Peyer's patch (tissue), 4 donors: ENCODE results near the gene PEX10. TPM values are rescaled to one million over a fixed set of nuclear protein-coding genes. Genes with fewer than 3 reads are reported as not detected.

ENCODE experiments used
- DNase-seq, 3 donors: peaks; one replicate each; pipeline ENCODE4 v3.0.0-alpha.2; 2017 to 2019
- H3K27ac ChIP-seq, 4 donors: fragments of 200-600 bp; sonication (generic); one replicate each; pipeline ENCODE4 v1.5.1; 2016 to 2019
- H3K27me3 ChIP-seq, 2 donors: fragments of 200-600 bp; sonication (generic); one replicate each; pipeline ENCODE4 v1.5.1; 2019
- H3K36me3 ChIP-seq, 3 donors: fragments of 200-600 bp; sonication (generic); one replicate each; pipeline ENCODE4 v1.5.1; 2016 to 2019
- H3K4me1 ChIP-seq, 4 donors: fragments of 200-600 bp; sonication (generic); one replicate each; pipeline ENCODE4 v1.5.1; 2016 to 2019
- H3K4me3 ChIP-seq, 4 donors: fragments of 200-600 bp; sonication (generic); 1 replicate in 3 of 4; 2 replicates in 1 of 4; pipeline ENCODE4 v1.5.1; 2016 to 2019; ENCODE audit warnings: mild to moderate bottlenecking in 1 of 4
- H3K9me3 ChIP-seq, 4 donors: fragments of 200-600 bp; sonication (generic); one replicate each; pipeline ENCODE4 v1.5.1; 2016 to 2019; ENCODE audit warnings: mild to moderate bottlenecking in 1 of 4
- CTCF ChIP-seq, 6 experiments: fragments of 450-650 bp in 4 of 6; fragments of 200-600 bp in 2 of 6; sonication (generic) in 1 of 6; IDR thresholded peaks; one replicate each; pipeline ENCODE4 v1.5.1; 2017 to 2019; ENCODE audit warnings: antibody characterized with exemption in 6 of 6, mild to moderate bottlenecking in 3 of 6, moderate library complexity in 1 of 6
- POLR2A ChIP-seq, 2 donors: fragments of 450-650 bp; IDR thresholded peaks; one replicate each; pipeline ENCODE4 v1.5.1; 2017; ENCODE audit warnings: antibody characterized with exemption in 2 of 2, mild to moderate bottlenecking in 2 of 2, moderate library complexity in 2 of 2
- total RNA-seq, 4 donors: library from RNA; depleted of rRNA; stranded (reverse); fragments of >200 nt; gene quantifications; one replicate each; pipeline ENCODE4 v1.1.0, GENCODE V29; 2016

PEX10 gene
- total RNA-seq, 4 donors from 2014 or later: 16.9 to 29.6 (median 19.9) TPM

- H3K4me3 ChIP-seq: peak overlapping the region in 2 of 4 donors; percentile 18 to 21
Measured at GRCh38 chr1:2414297-2414958, 2.1 kb upstream of the PEX10 start.

GRCh38 chr1:2413495-2414296 is 1.3 kb upstream of the PEX10 start:
- DNase-seq: peak; percentile 23 to 65 (median 60)
- H3K4me3 ChIP-seq: peak overlapping the region; percentile 60 to 100 (median 88)
- peaks cover 0 to 39% (median 28%) of the 10 kb centered on the region in 4 donors for H3K4me1 ChIP-seq

More at GRCh38 chr1:2414297-2414958, 2.1 kb upstream of the PEX10 start:
- peak; percentile 79 to 93 (median 85) for DNase-seq
- peak overlapping the region in 3 of 4 donors; percentile 91 to 98 (median 97) for H3K27ac ChIP-seq
- H3K36me3 ChIP-seq: no peaks in the 10 kb centered on the region
- H3K4me1 ChIP-seq: peaks cover 0 to 39% (median 28%) of the 10 kb centered on the region in 4 donors
- no peak for TF ChIP-seq POLR2A (IDR thresholded peaks at IDR 0.05)
- TF ChIP-seq CTCF (IDR thresholded peaks at IDR 0.05): peak; percentile 93 to 97 (median 94)
- H3K9me3 ChIP-seq: no peaks in the 10 kb centered on the region
- H3K27me3 ChIP-seq: no peaks in the 10 kb centered on the region

GRCh38 chr1:2412773-2413494 is 570 bp upstream of the PEX10 start:
- DNase-seq: peak in 2 of 3 donors; percentile 40 to 58
- Histone ChIP-seq H3K4me3 (peak overlapping the region; percentile 60 to 100 (median 88)), H3K36me3 (peaks cover 0 to 6% (median 0%) of the 10 kb centered on the region in 3 donors), H3K27ac (peak overlapping the region; percentile 91 to 98 (median 96)), H3K4me1 (peaks cover 0 to 39% (median 28%) of the 10 kb centered on the region in 4 donors), H3K9me3 (no peaks in the 10 kb centered on the region), H3K27me3 (no peaks in the 10 kb centered on the region)
- TF ChIP-seq CTCF (IDR thresholded peaks at IDR 0.05) (peak in 1 of 6 experiments; percentile 18), POLR2A (IDR thresholded peaks at IDR 0.05) (peak; percentile 68 to 75)

More at GRCh38 chr1:2413495-2414296, 1.3 kb upstream of the PEX10 start:
- no peaks in the 10 kb centered on the region for H3K27me3 ChIP-seq
- no peaks in the 10 kb centered on the region for H3K36me3 ChIP-seq
- TF ChIP-seq POLR2A (IDR thresholded peaks at IDR 0.05) (no peak), CTCF (IDR thresholded peaks at IDR 0.05) (no peak)
- no peaks in the 10 kb centered on the region for H3K9me3 ChIP-seq
- H3K27ac ChIP-seq: peak overlapping the region; percentile 91 to 98 (median 96)

GRCh38 chr1:2411801-2412394 is 466 bp downstream of the PEX10 start:
- H3K4me3 ChIP-seq: peak overlapping the region; percentile 60 to 100 (median 88)
- no peaks in the 10 kb centered on the region for H3K9me3 ChIP-seq
- TF ChIP-seq CTCF (IDR thresholded peaks at IDR 0.05) (no peak), POLR2A (IDR thresholded peaks at IDR 0.05) (peak in 1 of 2 donors; percentile 3)
- H3K36me3 ChIP-seq: peaks cover 0 to 14% (median 0%) of the 10 kb centered on the region in 3 donors
- no peak for DNase-seq
- peaks cover 0 to 38% (median 28%) of the 10 kb centered on the region in 4 donors for H3K4me1 ChIP-seq
- H3K27ac ChIP-seq: peak overlapping the region; percentile 91 to 98 (median 96)
- H3K27me3 ChIP-seq: no peaks in the 10 kb centered on the region

- TF ChIP-seq CTCF (IDR thresholded peaks at IDR 0.05) (no peak), POLR2A (IDR thresholded peaks at IDR 0.05) (no peak)
- Histone ChIP-seq H3K9me3 (no peaks in the 10 kb centered on the region), H3K27ac (no peak overlapping the region), H3K36me3 (peaks cover 0 to 36% (median 0%) of the 10 kb centered on the region in 3 donors), H3K4me3 (no peak overlapping the region), H3K27me3 (no peaks in the 10 kb centered on the region), H3K4me1 (peaks cover 0 to 27% (median 22%) of the 10 kb centered on the region in 4 donors)
- DNase-seq: no peak
Measured at GRCh38 chr1:2409745-2410144, 2.6 kb downstream of the PEX10 start.
